Neural crest cell (in vitro differentiated cells): Measurements from ENCODE around the gene PDGFD. TPM values are rescaled to one million over a fixed set of nuclear protein-coding genes. Genes with fewer than 3 reads are reported as not detected.
A peak's percentile ranks its signal among the peaks of the same experiment; 100 is the strongest.

Experiments used
- DNase-seq: peaks from one replicate; pipeline ENCODE4 v3.0.0; 2021; ENCODE audit warnings: low read depth, mixed read lengths, low spot score
- H3K27ac Mint-ChIP-seq: one replicate; pipeline ENCODE4 v1.8.0; 2021; ENCODE audit warnings: mild to moderate bottlenecking, mixed read lengths; ENCODE audit not compliant: unreplicated experiment
- H3K27me3 Mint-ChIP-seq: 2 replicates; pipeline ENCODE4 v1.8.0; 2021; ENCODE audit warnings: low read depth, mild to moderate bottlenecking, mixed read lengths
- H3K36me3 Mint-ChIP-seq: 2 replicates; pipeline ENCODE4 v1.8.0; 2021; ENCODE audit warnings: low read depth, mild to moderate bottlenecking, mixed read lengths
- H3K4me1 Mint-ChIP-seq: 2 replicates; pipeline ENCODE4 v1.8.0; 2021; ENCODE audit warnings: mixed read lengths
- H3K4me3 Mint-ChIP-seq: one replicate; pipeline ENCODE4 v1.8.0; 2021; ENCODE audit warnings: mild to moderate bottlenecking, mixed read lengths
- H3K9me3 Mint-ChIP-seq: 2 replicates; pipeline ENCODE4 v1.8.0; 2021; ENCODE audit warnings: mixed read lengths
- CTCF ChIP-seq: fragments of 200-600 bp; sonication (generic); conservative IDR thresholded peaks from 2 replicates; pipeline ENCODE4 v1.5.0; 2021; ENCODE audit warnings: antibody characterized with exemption, mild to moderate bottlenecking
- total RNA-seq: library from RNA; stranded (reverse); gene quantifications from 2 replicates; pipeline ENCODE4 v1.2.1, GENCODE V29; 2021

PDGFD gene
- total RNA-seq, 1 donor from 2014 or later: 3.4 TPM

DNA sequence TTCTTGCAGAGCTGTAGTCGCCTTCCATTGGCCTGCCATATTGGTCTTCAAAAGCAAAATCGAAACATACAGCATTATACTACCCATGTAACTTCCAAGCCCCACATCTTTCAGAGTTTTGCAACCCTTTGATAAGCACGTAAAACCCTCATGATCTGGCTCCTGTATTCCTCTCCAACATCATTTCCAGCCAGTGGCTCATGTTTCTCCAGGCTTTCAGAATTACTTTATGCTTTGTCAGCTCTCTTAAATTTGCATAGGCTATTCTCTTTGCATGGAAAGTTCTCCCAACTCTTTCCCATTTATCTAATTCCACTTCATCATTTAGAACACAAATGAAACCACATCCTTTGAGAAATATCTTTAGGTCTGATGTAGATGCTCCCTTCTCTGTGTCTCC lies 195.3 kb downstream of the PDGFD start:
- no peak overlapping the region for H3K4me3 Mint-ChIP-seq

GRCh38 chr11:103967985-103968384 lies 196.0 kb downstream of the PDGFD start:
- H3K27ac Mint-ChIP-seq: no peak overlapping the region
- no peak for TF ChIP-seq CTCF
- DNase-seq: no peak
- no peaks in the 10 kb centered on the region for H3K36me3 Mint-ChIP-seq
- H3K4me1 Mint-ChIP-seq: no peaks in the 10 kb centered on the region
- H3K4me3 Mint-ChIP-seq: no peak overlapping the region
- H3K27me3 Mint-ChIP-seq: no peaks in the 10 kb centered on the region
- no peaks in the 10 kb centered on the region for H3K9me3 Mint-ChIP-seq

More for the DNA sequence above, 195.3 kb downstream of the PDGFD start:
- no peaks in the 10 kb centered on the region for H3K27me3 Mint-ChIP-seq
- H3K4me1 Mint-ChIP-seq: no peaks in the 10 kb centered on the region
- peaks cover 1% of the 10 kb centered on the region for H3K9me3 Mint-ChIP-seq
- no peak for TF ChIP-seq CTCF
- DNase-seq: no peak
- no peak overlapping the region for H3K27ac Mint-ChIP-seq
- peaks cover under 1% of the 10 kb centered on the region for H3K36me3 Mint-ChIP-seq

DNA sequence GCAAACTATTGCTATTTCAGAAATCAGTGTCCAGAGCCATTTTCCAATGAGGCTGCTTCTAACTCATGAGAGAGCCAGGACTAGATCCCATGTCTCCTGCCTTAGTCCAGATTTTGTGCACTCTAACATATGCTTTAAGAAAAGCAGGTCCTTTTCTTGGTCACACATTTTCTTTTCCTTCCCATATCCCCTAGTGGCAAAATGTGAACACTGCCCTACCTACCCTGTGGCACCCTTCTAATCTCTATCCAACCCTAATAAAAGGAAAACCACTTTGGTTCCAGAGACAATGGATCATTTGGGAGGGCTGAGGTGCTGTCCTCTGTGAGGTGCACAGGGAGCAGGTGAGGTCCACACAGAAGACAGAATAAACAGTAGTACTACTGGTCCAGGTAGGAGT lies 199.6 kb downstream of the PDGFD start:
- Mint-ChIP-seq H3K4me1 (no peaks in the 10 kb centered on the region), H3K27me3 (no peaks in the 10 kb centered on the region), H3K36me3 (no peaks in the 10 kb centered on the region), H3K27ac (no peak overlapping the region), H3K4me3 (no peak overlapping the region), H3K9me3 (no peaks in the 10 kb centered on the region)
- peak; percentile 19 for TF ChIP-seq CTCF
- DNase-seq: no peak

- no peak for TF ChIP-seq CTCF
- Mint-ChIP-seq H3K9me3 (no peaks in the 10 kb centered on the region), H3K4me3 (no peak overlapping the region), H3K27me3 (no peaks in the 10 kb centered on the region), H3K4me1 (no peaks in the 10 kb centered on the region), H3K27ac (no peak overlapping the region), H3K36me3 (no peaks in the 10 kb centered on the region)
- DNase-seq: no peak
Observed at GRCh38 chr11:103963648-103964047, 200.3 kb downstream of the PDGFD start.

DNA sequence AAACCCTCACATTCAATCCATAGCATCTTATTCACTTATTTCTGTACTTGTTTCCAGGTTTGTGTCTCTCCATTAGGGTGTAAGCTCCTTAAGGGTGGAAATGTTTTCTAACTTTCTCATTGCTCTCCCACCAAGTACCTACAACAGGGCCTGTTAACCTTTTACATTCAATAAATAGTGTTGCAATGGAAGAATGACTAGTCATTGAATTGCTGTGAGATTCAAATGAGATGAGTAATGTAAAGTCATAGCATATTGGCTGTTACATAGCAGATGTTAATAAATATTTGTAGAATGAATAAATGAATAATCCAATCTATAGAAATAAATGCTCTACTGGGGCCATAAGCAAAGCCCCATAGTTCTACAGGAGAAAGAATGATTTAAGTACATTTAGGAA lies 202.9 kb downstream of the PDGFD start:
- TF ChIP-seq CTCF: no peak
- H3K27me3 Mint-ChIP-seq: no peaks in the 10 kb centered on the region

DNA sequence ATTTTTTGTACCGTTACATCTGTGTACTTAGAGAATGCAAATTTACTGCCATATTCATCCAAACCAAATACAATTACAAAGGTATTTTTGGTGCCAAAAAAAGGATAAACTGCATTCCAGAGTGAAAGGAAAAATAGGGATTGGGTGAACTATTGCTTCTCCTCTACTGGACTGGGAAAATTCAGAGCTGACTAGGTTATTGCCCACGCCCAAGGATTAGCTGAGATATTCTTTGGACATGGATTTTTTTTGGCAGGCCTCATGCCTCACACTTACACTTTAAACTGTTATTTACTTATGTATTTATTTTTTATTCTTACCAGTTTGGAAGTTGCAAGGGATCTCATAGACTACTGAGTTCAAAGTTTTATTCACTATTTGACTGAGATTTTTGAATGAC lies 203.8 kb downstream of the PDGFD start:
- no peaks in the 10 kb centered on the region for H3K9me3 Mint-ChIP-seq
- DNase-seq: no peak
- H3K27ac Mint-ChIP-seq: no peak overlapping the region
- no peak for TF ChIP-seq CTCF
- no peaks in the 10 kb centered on the region for H3K4me1 Mint-ChIP-seq
- H3K4me3 Mint-ChIP-seq: no peak overlapping the region
- no peaks in the 10 kb centered on the region for H3K36me3 Mint-ChIP-seq
- H3K27me3 Mint-ChIP-seq: no peaks in the 10 kb centered on the region

More for the DNA sequence above, 202.9 kb downstream of the PDGFD start:
- no peak for DNase-seq
- Mint-ChIP-seq H3K9me3 (no peaks in the 10 kb centered on the region), H3K36me3 (no peaks in the 10 kb centered on the region), H3K27ac (no peak overlapping the region), H3K4me3 (no peak overlapping the region), H3K4me1 (no peaks in the 10 kb centered on the region)
